T-helper 1 cell treated with Interleukin-12 subunit alpha and Interleukin-12 subunit beta and Interleukin-4 antibody, amounts not matched to agents 30 ng/mL and 1 ng/mL, for 36 hours (primary cell): ENCODE measurements around the gene SP4. TPM values are rescaled to one million over a fixed set of nuclear protein-coding genes. Genes with fewer than 3 reads are reported as not detected.
"Not testable (repeated sequence)": the region's sequence is repeated elsewhere in the genome, so short reads cannot be mapped to it uniquely, and the experiment has no call there.

Experiments used
- intact Hi-C: fragments of 100-400 bp; cut with micrococcal nuclease; formaldehyde crosslinking; loops from one replicate; pipeline ENCODE4 v1.15.1; 2024
- total RNA-seq: library from RNA; stranded (reverse); gene quantifications from 2 replicates; pipeline ENCODE4 v1.2.3, GENCODE V29; 2022

The SP4 gene
- total RNA-seq, 1 donor from 2014 or later, result 49.1 TPM

DNA sequence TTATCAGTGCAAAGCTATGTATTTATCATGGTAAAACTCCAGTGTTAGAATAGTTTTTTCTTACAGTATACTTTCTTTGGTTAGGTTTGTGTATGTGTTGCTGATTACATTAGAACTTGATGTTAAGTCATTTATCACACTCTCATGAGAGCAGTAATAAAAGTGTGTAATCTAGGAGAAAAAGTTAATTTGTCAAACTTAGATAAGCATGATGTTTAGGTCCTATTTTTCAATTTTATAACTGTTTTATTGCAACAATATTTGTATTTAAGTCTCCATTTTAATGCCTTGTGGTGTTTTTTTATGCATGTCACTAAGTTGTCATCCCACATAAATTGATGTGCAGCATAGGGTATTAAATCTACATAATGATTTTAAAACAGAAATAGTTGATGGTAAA is 86.2 kb downstream of the SP4 start:
- intact Hi-C loops, result no loop called here

DNA sequence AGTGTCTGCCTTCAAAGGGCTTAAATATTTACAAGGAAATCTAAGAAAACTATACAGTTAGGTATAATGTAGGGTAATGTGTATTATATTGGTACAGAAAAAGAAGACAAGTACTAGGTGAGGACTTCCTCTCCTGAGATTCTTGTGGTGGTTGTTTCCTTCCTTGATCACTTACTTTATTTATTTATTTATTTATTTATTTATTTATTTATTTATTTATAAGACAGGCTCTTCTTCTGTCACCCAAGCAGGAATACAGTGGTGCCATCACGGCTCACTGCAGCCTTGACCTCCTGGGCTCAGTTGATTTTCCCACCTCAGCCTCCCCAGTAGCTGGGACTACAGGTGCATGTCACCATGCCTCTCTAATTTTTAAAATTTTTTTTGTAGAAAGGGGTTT is 96.8 kb downstream of the SP4 start:
- intact Hi-C loops, result no loop called here

DNA sequence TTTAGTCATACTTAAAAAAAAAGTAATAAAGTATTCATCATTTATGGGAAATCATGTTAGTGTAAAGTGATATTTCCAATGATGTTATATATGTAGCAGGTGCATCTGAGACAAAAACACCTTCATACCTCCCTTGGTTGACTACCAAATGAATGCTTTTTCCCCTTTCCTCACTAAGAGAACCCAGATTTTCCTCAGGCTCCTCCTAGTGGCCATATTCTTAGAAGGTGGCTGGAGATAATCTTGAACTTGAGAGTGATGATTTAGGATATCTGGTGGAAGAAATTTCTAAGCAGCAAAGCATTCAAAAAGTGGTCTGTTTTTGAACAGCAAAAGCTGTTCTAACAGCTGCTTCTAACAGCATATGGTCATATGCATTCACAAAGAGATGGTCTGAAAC is 98.1 kb downstream of the SP4 start:
- intact Hi-C loops, result loop anchor here (1.0 kb wide), 2 partner anchors 270 to 475 kb away; no protein-coding TSS in a partner anchor

DNA sequence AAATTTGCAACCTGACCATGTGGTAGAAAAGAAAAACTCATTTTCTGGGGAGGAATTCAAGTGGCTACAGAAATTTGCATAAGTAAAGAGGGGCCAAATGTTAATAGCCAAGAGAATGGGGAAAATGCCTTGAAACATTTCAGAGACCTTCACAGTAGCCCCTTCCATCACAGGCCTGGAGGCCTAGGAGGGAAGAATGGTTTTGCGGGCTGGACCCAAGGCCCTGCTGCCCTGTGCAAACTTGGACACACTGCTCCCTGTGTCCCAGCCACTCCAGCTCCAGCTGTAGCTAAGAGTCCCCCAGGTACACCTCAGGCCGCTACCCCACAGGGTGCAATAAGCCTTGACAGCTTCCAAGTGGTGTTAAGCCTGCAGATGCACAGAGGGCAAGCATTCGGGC is 98.6 kb downstream of the SP4 start:
- intact Hi-C loops, result loop anchor here (1.0 kb wide), 2 partner anchors 270 to 475 kb away; no protein-coding TSS in a partner anchor

DNA sequence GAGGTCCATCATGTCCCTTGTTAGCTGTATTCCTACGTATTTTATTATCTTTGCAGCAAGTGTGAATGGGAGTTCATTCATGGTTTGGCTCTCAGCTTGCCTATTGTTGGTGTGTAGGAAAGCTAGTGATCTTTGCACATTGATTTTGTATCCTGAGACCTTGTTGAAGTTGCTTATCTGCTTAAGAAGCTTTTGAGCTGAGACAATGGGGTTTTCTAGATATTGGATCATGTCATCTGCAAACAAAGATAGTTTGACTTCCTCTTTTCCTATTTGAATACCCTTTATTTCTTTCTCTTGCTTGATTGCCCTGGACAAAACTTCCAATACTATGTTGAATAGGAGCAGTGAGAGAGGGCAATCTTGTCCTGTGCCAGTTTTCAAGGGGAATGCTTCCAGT is 104.6 kb downstream of the SP4 start:
- intact Hi-C loops, result not testable (repeated sequence)

DNA sequence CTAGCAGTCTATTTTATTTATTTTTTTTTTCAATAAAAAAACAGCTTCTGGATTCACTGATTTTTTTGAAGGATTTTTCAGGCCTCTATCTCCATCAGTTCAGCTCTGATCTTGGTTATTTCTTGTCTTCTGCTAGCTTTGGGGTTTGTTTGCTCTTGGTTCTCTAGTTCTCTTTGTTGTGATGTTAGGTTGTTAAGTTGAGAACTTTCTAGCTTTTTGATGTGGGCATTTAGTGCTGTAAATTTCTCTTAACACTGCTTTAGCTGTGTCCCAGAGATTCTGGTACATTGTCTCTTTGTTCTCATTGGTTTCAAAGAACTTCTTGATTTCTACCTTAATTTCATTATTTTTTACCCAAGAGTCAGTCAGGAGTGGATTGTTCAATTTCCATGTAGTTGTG is 105.8 kb downstream of the SP4 start:
- intact Hi-C loops, result not testable (repeated sequence)

DNA sequence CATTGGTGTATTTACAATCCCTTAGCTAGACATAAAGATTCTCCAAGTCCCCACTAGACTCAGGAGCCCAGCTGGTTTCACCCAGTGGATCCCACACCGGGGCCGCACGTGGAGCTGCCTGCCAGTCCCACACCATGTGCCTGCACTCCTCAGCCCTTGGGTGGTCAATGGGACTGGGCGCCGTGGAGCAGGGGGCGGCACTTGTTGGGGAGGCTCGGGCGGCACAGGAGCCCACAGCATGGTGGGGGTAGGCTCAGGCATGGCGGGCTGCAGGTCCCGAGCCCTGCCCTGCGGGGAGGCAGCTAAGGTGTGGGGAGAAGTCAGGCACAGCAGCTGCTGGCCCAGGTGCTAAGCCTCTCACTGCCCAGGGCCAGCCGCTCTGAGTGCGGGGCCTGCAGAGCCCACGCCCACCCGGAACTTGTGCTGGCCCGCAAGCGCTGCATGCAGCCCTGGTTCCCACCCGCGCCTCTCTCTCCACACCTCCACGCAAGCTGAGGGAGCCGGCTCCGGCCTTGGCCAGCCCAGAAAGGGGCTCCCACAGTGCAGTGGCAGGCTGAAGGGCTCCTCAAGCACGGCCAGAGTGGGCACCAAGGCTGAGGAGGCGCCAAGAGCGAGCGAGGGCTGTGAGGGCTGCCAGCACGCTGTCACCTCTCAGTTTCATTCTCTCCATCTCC is 108.7 kb downstream of the SP4 start:
- intact Hi-C loops, result not testable (repeated sequence)

DNA sequence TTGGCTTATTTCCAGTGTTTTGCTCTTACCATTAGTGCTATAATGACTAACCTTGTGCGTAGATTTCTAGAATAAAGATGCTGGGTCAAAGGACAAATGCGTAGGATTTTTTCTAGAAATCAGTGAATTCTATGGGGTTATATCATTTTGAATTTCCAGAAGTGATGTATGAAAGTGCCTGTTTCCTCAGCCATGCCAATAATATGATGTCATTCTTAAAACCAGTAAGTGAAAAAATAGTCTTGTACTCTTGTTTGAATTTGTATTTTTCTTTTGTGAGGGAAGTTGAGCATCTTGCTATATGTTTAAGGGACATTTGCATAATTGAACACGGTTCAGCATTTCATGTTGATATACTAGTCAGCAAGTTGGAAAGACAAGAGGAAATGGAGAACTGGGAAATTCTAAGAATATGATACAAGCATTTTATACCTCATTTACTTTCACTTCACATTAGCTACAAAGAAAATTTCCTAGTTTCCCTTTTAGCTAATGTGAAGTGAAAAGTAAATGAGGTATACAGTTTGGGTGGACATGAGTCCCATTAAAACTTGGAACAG is 111.1 kb downstream of the SP4 start:
- intact Hi-C loops, result no loop called here

DNA sequence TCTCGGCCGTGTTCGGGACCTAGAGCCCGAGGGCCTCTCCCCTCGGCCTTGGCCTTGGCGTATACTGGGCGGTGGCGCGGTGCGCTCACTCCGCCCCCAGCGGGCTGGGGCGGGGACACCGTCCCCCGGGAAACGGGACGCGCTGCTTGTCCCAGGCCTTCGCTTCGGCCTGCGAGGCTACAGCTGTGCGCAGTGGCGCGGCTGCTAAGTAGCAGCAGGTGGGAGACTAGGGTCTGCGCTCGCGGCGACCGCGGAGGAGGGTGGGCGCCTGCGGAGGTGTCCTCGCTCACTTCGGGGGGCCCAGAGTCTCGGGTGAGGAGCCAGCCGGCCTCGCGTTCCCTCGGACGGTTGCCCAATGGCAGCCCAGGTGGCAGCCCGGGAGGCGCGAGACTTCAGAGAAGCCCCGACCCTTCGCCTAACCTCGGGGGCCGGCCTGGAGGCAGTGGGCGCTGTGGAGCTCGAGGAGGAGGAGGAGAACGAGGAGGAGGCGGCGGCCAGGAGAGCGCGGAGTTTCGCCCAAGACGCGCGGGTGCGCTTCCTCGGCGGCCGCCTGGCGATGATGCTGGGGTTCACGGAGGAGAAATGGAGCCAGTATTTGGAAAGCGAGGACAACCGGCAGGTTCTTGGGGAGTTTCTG is 115.1 kb downstream of the SP4 start, which contains the start of gene DNAH11:
DNAH11 (plus strand) TSS at position 149 of the 637 bp plus-strand sequence; CDS start at position 356, 207 bp downstream.
- intact Hi-C loops, result loop anchor here (1.0 to 10.0 kb wide), 4 partner anchors 115 to 748 kb away; partner anchors contain the start of gene SP4

DNA sequence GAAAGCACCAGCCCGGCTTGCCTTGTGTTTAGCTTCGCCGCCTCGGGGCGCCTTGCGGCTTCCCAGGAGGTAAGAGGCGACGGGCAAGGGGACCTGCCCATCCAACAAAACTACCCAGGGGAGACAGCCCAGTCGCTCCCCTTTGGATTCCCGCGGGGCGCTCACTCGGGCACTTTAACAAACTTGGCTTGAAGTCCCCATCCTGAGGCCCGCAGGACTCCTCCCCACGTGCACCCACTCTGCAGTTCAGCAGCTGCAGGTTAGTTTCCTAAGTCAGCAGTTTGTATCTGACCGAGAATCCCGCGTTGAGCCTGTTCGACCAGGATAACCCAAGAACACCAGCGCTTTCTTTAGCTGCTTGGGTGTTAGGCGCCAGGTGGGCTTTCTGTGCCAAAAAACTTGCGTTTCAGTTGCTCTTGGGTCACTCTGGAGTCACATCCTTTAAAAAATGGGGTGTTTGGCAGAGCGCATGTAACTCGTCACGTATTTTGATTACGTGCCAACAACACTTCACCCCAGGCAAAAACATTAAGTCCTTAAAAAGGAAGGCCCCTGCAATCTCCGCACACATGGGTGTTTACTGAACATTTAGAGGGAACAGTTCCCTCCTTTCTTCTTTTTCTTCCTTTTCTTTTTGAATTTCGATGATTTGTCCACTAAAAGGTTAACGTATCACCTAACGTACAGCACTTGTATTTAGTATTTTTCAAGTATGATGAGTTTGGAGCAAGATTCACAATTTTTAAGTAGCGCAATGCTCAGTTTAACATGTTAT is 115.8 kb downstream of the SP4 start:
- intact Hi-C loops, result loop anchor here (1.0 to 10.0 kb wide), 4 partner anchors 115 to 749 kb away; partner anchors contain the start of gene SP4

DNA sequence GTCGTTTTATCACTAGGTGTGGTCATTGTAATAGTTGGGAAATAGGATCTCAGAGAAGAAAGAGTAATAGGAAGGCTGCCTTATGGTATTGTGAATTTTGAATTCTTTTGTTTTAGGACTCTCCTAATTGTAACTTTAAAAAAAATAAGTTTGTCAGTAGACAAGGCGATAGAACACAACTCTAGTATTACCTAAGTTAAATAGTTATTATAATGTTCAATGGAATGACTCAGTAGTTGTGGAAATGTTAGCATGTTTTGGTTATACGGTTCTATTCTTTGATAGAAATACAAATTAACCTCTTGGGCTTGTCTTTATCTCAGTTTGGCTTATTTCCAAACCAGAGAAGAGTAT is 116.4 kb downstream of the SP4 start:
- intact Hi-C loops, result loop anchor here (5.0 to 10.0 kb wide), 2 partner anchors 458 to 749 kb away; no protein-coding TSS in a partner anchor

DNA sequence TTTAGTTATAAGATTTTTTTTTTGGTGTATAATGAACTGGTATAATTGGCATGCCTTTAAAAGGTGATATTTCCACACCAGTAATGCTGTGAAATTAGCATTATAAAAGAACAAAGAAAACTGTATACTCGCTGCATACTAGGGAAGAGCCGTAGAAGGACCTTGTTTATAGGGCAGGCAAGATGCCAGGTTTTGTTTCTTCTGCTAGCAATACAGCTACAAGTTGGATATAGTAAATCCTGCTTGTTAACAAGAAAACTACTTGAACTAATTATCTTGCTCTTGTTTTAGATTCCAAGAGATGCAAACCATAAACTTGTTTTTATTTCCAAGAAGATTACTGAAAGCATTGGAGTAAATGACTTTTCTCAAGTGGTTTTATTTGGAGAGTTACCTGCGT is 116.8 kb downstream of the SP4 start:
- intact Hi-C loops, result loop anchor here (5.0 to 10.0 kb wide), 2 partner anchors 458 to 750 kb away; no protein-coding TSS in a partner anchor

DNA sequence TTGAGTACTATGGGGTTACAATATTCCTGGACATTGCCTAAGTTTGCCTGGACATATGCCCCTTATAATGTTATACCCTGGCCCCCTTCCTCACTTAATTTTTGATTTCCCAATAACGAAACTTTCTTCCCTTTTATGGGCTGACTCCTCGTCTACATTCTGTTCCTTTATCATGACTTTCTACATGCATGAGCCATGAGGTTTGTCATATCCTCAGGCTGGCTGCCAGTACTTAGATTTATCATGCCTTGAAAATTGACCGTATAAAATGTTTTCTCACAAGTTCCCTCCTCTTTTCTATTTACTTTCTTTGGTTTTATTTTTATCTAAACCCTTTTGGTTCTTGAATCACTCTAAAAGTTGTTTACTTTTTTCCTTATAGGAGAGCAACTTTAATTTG is 119.6 kb downstream of the SP4 start:
- intact Hi-C loops, result loop anchor here (10.0 kb wide), 1 partner anchor 753 kb away; no protein-coding TSS in a partner anchor

DNA sequence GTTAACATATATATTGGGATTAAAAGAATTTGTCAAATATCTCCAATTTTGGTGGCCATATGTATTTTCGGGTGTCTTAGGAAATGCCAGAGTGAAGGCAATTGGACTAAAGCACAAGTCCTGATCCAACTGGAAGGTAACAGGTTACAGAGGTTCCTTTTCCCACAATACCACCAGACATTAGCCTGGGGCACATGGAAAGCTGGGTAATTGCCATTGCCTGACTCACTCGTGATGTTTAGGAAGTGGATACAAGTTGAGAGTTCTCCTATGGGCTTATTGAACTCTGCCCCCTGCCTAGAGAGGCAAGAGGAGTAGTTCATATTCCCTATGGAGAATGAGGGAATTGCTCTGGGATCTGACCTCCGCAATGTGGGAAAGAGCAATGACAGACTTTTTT is 120.6 kb downstream of the SP4 start:
- intact Hi-C loops, result loop anchor here (10.0 kb wide), 1 partner anchor 754 kb away; no protein-coding TSS in a partner anchor

DNA sequence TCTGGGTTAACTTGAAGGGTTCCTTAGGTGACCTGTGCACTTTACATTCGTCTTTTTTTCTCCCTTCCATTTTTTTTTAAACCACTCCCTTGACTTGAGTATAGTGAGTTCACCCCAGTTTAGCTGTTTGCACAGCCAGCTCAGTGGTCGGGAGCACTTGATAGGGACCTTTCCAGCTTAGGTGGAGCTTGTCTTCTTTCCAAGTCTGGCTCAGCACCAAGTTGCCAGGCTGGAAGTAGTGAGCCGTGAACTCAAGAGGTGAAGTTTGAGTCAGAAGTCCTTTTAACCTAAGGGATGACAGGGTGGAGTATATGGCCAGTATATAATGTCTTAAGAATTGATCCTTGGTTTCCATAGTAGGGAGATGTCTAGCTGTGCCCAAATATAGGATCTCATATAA is 122.2 kb downstream of the SP4 start:
- intact Hi-C loops, result no loop called here

DNA sequence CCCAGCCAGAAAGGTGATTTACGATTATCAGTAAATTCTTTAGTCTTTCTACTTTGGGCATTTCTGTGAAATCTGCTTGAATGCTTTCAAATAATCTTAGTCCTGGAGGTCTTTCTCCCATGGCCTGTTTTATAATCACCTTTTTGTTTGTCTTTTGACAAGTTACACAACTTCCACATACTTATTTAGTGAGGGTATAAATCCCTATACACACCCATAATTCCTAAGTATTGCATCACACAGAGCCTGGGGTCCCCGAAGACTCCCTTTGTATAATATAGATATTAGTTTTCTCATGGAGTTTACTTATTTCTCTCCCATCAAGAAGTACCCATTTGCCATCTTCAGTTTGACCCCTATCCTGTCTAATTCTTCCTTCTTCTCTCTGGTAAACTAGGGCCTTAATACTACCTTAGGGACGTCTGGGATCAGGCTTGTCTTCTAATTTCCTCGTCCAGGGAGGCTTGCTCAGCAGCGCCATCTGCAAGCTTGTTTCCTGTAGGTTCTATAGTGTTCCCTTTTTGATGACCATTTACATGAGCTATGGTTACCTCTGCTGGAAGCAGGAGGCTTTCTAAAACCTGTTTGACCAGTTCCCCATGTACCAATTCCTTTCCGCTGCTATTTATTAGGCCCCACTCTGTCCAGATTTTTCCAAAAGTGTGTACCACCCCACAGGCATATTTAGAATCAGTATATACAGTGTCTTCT is 123.1 kb downstream of the SP4 start:
- intact Hi-C loops, result no loop called here

DNA sequence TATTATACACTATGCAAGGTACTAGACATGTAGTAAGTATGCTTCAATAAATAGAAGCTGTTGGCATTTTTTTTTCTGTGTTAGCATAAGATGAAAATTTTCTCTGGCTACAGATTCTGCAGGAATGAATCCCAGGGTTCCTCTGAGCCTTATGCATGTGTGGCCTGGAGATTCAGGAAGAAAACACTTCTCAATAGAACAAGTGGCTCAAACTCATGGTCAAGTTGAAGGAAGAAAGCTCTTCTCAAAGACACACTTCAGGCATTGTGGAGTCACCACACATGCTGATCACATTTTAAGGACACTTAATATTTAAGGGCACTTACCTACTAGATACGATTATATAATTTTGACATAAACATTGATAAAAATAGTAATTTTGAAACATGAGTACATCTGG is 134.5 kb downstream of the SP4 start:
- intact Hi-C loops, result no loop called here
